Neural progenitor cell (in vitro differentiated cells): ENCODE results near the gene YIF1B. TPM values are rescaled to one million over a fixed set of nuclear protein-coding genes. Genes with fewer than 3 reads are reported as not detected.

Source experiments
- DNase-seq: peaks from one replicate; pipeline ENCODE4 v3.0.0-alpha.2; 2016; ENCODE audit warnings: low spot score
- H2AFZ ChIP-seq: fragments of 200-600 bp; sonication (generic); replicated peaks from 2 replicates; pipeline ENCODE4 v1.6.1; 2016; ENCODE audit warnings: antibody characterized with exemption
- H3F3A ChIP-seq: fragments of 200-600 bp; sonication (generic); 2 replicates; pipeline ENCODE4 v1.6.1; 2016; ENCODE audit warnings: antibody characterized with exemption, low read depth
- H3K27ac ChIP-seq: fragments of 200-600 bp; sonication (generic); 2 replicates; pipeline ENCODE4 v1.5.1; 2016; ENCODE audit warnings: mild to moderate bottlenecking
- H3K27me3 ChIP-seq: fragments of 200-600 bp; sonication (generic); 2 replicates; pipeline ENCODE4 v1.6.1; 2016; ENCODE audit warnings: mild to moderate bottlenecking, moderate library complexity
- H3K36me3 ChIP-seq: fragments of 200-600 bp; sonication (generic); 2 replicates; pipeline ENCODE4 v1.5.1; 2016
- H3K4me1 ChIP-seq: fragments of 200-600 bp; sonication (generic); 2 replicates; pipeline ENCODE4 v1.6.1; 2016; ENCODE audit warnings: mixed run types
- H3K4me2 ChIP-seq: fragments of 200-600 bp; sonication (generic); 2 replicates; pipeline ENCODE4 v1.6.1; 2016
- H3K4me3 ChIP-seq: fragments of 200-600 bp; sonication (generic); 2 replicates; pipeline ENCODE4 v1.5.1; 2016
- H3K79me2 ChIP-seq: fragments of 200-600 bp; sonication (generic); 2 replicates; pipeline ENCODE4 v1.6.1; 2016; ENCODE audit warnings: low read depth
- H3K9ac ChIP-seq: fragments of 200-600 bp; sonication (generic); 2 replicates; pipeline ENCODE4 v1.6.1; 2016
- H3K9me3 ChIP-seq: fragments of 200-600 bp; sonication (generic); 2 replicates; pipeline ENCODE4 v1.5.1; 2016; ENCODE audit warnings: low read depth
- H4K20me1 ChIP-seq: fragments of 200-600 bp; sonication (generic); 2 replicates; pipeline ENCODE4 v1.6.1; 2016; ENCODE audit warnings: low read depth
- H3K27ac Mint-ChIP-seq: 3 replicates; pipeline ENCODE4 v1.8.0; 2021; ENCODE audit warnings: mixed read lengths
- H3K27me3 Mint-ChIP-seq: 2 replicates; pipeline ENCODE4 v1.8.0; 2022; ENCODE audit warnings: low read depth, mild to moderate bottlenecking, inconsistent platforms, moderate library complexity, mixed read lengths; ENCODE audit not compliant: insufficient read depth
- H3K36me3 Mint-ChIP-seq: 3 replicates; pipeline ENCODE4 v1.8.0; 2021; ENCODE audit warnings: mixed read lengths
- H3K4me1 Mint-ChIP-seq: 3 replicates; pipeline ENCODE4 v1.8.0; 2021; ENCODE audit warnings: mixed read lengths
- H3K4me3 Mint-ChIP-seq: 3 replicates; pipeline ENCODE4 v1.8.0; 2021; ENCODE audit warnings: mild to moderate bottlenecking, moderate library complexity, mixed read lengths
- H3K9me3 Mint-ChIP-seq: 3 replicates; pipeline ENCODE4 v1.8.0; 2020; ENCODE audit warnings: mixed read lengths
- CTCF ChIP-seq: fragments of 200-600 bp; sonication (generic); IDR thresholded peaks from 2 replicates; pipeline ENCODE4 v1.5.1; 2017; ENCODE audit warnings: antibody characterized with exemption, mild to moderate bottlenecking
- EZH2 ChIP-seq: fragments of 200-600 bp; sonication (generic); IDR thresholded peaks from 2 replicates; pipeline ENCODE4 v1.6.1; 2017; ENCODE audit warnings: antibody characterized with exemption, mild to moderate bottlenecking, moderate library complexity
- EZH2phosphoT487 ChIP-seq: fragments of 200-600 bp; sonication (generic); IDR thresholded peaks from 2 replicates; pipeline ENCODE4 v1.6.1; 2017; ENCODE audit warnings: antibody characterized with exemption
- total RNA-seq: library from RNA; depleted of rRNA; stranded (reverse); fragments of >200 nt; gene quantifications from 2 replicates; pipeline ENCODE4 v1.2.3, GENCODE V29; 2015; ENCODE audit warnings: low replicate concordance

Gene YIF1B
- total RNA-seq, 1 donor from 2014 or later: 38.1 TPM

GRCh38 chr19:38278751-38279150 lies 37.0 kb downstream of the YIF1B start:
- Histone ChIP-seq H3K9ac (no peak overlapping the region), H4K20me1 (peaks cover 27% of the 10 kb centered on the region), H2AFZ (no peak overlapping the region), H3K4me1 (peaks cover 5% of the 10 kb centered on the region), H3K4me2 (no peak overlapping the region), H3K4me3 (no peak overlapping the region), H3K9me3 (no peaks in the 10 kb centered on the region), H3F3A (peaks cover 7% of the 10 kb centered on the region), H3K79me2 (peaks cover 78% of the 10 kb centered on the region), H3K36me3 (no peaks in the 10 kb centered on the region), H3K27ac (no peak overlapping the region), H3K27me3 (no peaks in the 10 kb centered on the region)
- peaks cover 3% of the 10 kb centered on the region for H3K27me3 Mint-ChIP-seq
- no peak for DNase-seq
- no peak overlapping the region for H3K27ac Mint-ChIP-seq
- H3K4me3 Mint-ChIP-seq: no peak overlapping the region
- H3K4me1 Mint-ChIP-seq: peaks cover 8% of the 10 kb centered on the region
- H3K9me3 Mint-ChIP-seq: no peaks in the 10 kb centered on the region
- TF ChIP-seq EZH2 (no peak), EZH2phosphoT487 (no peak), CTCF (no peak)
- no peaks in the 10 kb centered on the region for H3K36me3 Mint-ChIP-seq

GRCh38 chr19:38277969-38278680 lies 37.6 kb downstream of the YIF1B start:
- H3K36me3 ChIP-seq: no peaks in the 10 kb centered on the region
- Mint-ChIP-seq H3K36me3 (no peaks in the 10 kb centered on the region), H3K27me3 (peaks cover 2% of the 10 kb centered on the region), H3K4me3 (no peak overlapping the region), H3K4me1 (peaks cover 8% of the 10 kb centered on the region), H3K27ac (peak overlapping the region; percentile 83), H3K9me3 (no peaks in the 10 kb centered on the region)
- no peak for DNase-seq
- H3K79me2 ChIP-seq: peaks cover 84% of the 10 kb centered on the region
- H3K9me3 ChIP-seq: no peaks in the 10 kb centered on the region
- no peak overlapping the region for H2AFZ ChIP-seq
- H3K4me3 ChIP-seq: no peak overlapping the region
- no peaks in the 10 kb centered on the region for H3K27me3 ChIP-seq
- peaks cover 7% of the 10 kb centered on the region for H3F3A ChIP-seq
- H3K9ac ChIP-seq: no peak overlapping the region
- TF ChIP-seq EZH2: no peak
- TF ChIP-seq EZH2phosphoT487: no peak
- no peak for TF ChIP-seq CTCF
- no peak overlapping the region for H3K4me2 ChIP-seq
- peaks cover 28% of the 10 kb centered on the region for H4K20me1 ChIP-seq
- H3K4me1 ChIP-seq: peaks cover 5% of the 10 kb centered on the region
- no peak overlapping the region for H3K27ac ChIP-seq

- Histone ChIP-seq H2AFZ (no peak overlapping the region), H3K4me3 (no peak overlapping the region), H3K79me2 (peaks cover 90% of the 10 kb centered on the region), H3K27me3 (no peaks in the 10 kb centered on the region), H3K36me3 (no peaks in the 10 kb centered on the region), H3F3A (peaks cover 7% of the 10 kb centered on the region), H4K20me1 (peaks cover 25% of the 10 kb centered on the region), H3K4me1 (peaks cover 5% of the 10 kb centered on the region), H3K4me2 (no peak overlapping the region), H3K9ac (no peak overlapping the region), H3K27ac (no peak overlapping the region), H3K9me3 (no peaks in the 10 kb centered on the region)
- H3K4me3 Mint-ChIP-seq: no peak overlapping the region
- H3K27ac Mint-ChIP-seq: no peak overlapping the region
- DNase-seq: no peak
- no peaks in the 10 kb centered on the region for H3K36me3 Mint-ChIP-seq
- peaks cover 2% of the 10 kb centered on the region for H3K27me3 Mint-ChIP-seq
- no peak for TF ChIP-seq EZH2phosphoT487
- no peak for TF ChIP-seq CTCF
- no peak for TF ChIP-seq EZH2
- H3K4me1 Mint-ChIP-seq: peaks cover 8% of the 10 kb centered on the region
- no peaks in the 10 kb centered on the region for H3K9me3 Mint-ChIP-seq
Observed at GRCh38 chr19:38277549-38277948, 38.2 kb downstream of the YIF1B start.
